Left ventricle myocardium inferior (tissue), 1 donor: ENCODE measurements around the gene SASH3. TPM values are rescaled to one million over a fixed set of nuclear protein-coding genes. Genes with fewer than 3 reads are reported as not detected.

ENCODE experiments used
- DNase-seq: peaks from one replicate; pipeline ENCODE4 v3.0.0-alpha.2; 2020
- H3K27ac ChIP-seq: fragments of 200-600 bp; replicated peaks from 2 replicates; pipeline ENCODE4 v1.8.0; 2021
- H3K27me3 ChIP-seq: fragments of 200-600 bp; 2 replicates; pipeline ENCODE4 v1.8.0; 2021; ENCODE audit warnings: low read depth
- H3K36me3 ChIP-seq: fragments of 200-600 bp; 2 replicates; pipeline ENCODE4 v1.8.0; 2021
- H3K4me1 ChIP-seq: fragments of 200-600 bp; 2 replicates; pipeline ENCODE4 v1.8.0; 2021
- H3K4me3 ChIP-seq: fragments of 200-600 bp; 2 replicates; pipeline ENCODE4 v1.8.0; 2021; ENCODE audit warnings: mild to moderate bottlenecking, moderate library complexity
- H3K9me3 ChIP-seq: fragments of 200-600 bp; replicated peaks from 2 replicates; pipeline ENCODE4 v1.8.0; 2021
- intact Hi-C: fragments of 100-400 bp; cut with micrococcal nuclease; formaldehyde crosslinking; loops from one replicate; pipeline ENCODE4 v1.11.0; 2022
- total RNA-seq: library from RNA; stranded (reverse); fragmentation: NEBNext Ultra II Directional; extraction: Animal tissue kit (Norgen Biotek cat#: 25700); gene quantifications from one replicate; pipeline ENCODE4 v1.2.1, GENCODE V29; 2021
- TF ChIP-seq, protein P1 (sequence below): fragments of 200-600 bp; IDR thresholded peaks from 2 replicates; pipeline ENCODE4 v1.8.0; 2021; ENCODE audit warnings: antibody characterized with exemption, mild to moderate bottlenecking, borderline replicate concordance
- donor health status: DM: no; HTN: yes; CAD: no; lungs with severe emphysema.

The SASH3 gene
- total RNA-seq, 1 donor from 2014 or later: 2.2 TPM

DNA sequence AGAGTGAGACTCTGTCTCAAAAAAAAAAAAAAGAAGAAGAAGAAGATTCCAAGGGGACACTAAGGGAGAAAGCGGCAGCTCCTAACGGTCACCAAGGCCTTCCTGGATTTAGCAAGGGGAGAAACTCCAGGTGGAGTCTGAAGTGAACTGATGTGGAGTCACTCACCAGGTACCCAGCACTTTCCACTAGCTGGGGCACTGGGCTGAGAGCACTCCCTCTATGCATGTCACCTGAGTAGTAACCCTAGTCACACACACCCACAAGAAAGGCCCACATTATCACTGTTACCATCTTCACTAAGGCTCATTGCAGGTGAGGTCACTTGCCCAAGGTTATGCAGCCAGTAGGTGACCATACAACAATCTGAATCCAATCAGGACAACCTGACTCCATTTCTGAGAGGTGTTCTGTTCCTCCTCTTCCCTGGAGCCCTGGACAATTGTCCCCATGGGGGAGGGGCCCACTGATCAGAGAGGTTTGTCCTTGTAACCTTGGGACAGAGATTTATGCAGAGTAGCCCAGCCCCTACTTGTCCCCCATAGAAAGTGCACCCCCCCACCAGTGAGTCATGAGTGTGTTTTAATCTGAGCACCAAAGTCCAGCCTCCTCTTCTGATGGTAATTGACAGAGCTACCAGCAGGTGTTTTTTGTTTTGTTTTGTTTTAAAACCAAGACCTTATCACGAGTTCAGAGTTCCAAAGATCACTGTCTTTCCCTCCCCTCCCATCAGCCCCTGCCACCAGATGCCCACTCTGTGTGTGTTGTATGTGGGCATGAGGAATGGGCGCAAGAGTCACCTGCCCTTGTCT, 5.9 kb upstream of the SASH3 start:
- intact Hi-C loops: no loop called here
- Histone ChIP-seq H3K36me3 (no peaks in the 10 kb centered on the region), H3K9me3 (no peaks in the 10 kb centered on the region), H3K4me3 (no peak overlapping the region), H3K27ac (no peak overlapping the region), H3K27me3 (no peaks in the 10 kb centered on the region), H3K4me1 (no peaks in the 10 kb centered on the region)
- no peak for DNase-seq
- TF ChIP-seq, protein P1, sequence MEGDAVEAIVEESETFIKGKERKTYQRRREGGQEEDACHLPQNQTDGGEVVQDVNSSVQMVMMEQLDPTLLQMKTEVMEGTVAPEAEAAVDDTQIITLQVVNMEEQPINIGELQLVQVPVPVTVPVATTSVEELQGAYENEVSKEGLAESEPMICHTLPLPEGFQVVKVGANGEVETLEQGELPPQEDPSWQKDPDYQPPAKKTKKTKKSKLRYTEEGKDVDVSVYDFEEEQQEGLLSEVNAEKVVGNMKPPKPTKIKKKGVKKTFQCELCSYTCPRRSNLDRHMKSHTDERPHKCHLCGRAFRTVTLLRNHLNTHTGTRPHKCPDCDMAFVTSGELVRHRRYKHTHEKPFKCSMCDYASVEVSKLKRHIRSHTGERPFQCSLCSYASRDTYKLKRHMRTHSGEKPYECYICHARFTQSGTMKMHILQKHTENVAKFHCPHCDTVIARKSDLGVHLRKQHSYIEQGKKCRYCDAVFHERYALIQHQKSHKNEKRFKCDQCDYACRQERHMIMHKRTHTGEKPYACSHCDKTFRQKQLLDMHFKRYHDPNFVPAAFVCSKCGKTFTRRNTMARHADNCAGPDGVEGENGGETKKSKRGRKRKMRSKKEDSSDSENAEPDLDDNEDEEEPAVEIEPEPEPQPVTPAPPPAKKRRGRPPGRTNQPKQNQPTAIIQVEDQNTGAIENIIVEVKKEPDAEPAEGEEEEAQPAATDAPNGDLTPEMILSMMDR: no peak

- H3K9me3 ChIP-seq: no peaks in the 10 kb centered on the region
- no peaks in the 10 kb centered on the region for H3K36me3 ChIP-seq
- DNase-seq: peak; percentile 31
- H3K27ac ChIP-seq: peak overlapping the region; percentile 56
- no peaks in the 10 kb centered on the region for H3K27me3 ChIP-seq
- intact Hi-C loops: no loop called here
- peak overlapping the region; percentile 29 for H3K4me3 ChIP-seq
- TF ChIP-seq, protein P1: no peak
- H3K4me1 ChIP-seq: no peaks in the 10 kb centered on the region
Measured at GRCh38 chrX:129777218-129778030, 2.3 kb upstream of the SASH3 start.

GRCh38 chrX:129779086-129779672, 570 bp upstream of the SASH3 start:
- Histone ChIP-seq H3K4me3 (no peak overlapping the region), H3K27me3 (no peaks in the 10 kb centered on the region), H3K4me1 (no peaks in the 10 kb centered on the region), H3K36me3 (no peaks in the 10 kb centered on the region), H3K9me3 (no peaks in the 10 kb centered on the region), H3K27ac (no peak overlapping the region)
- intact Hi-C loops: no loop called here
- TF ChIP-seq, protein P1: no peak
- no peak for DNase-seq

- Histone ChIP-seq H3K27ac (no peak overlapping the region), H3K9me3 (no peaks in the 10 kb centered on the region), H3K4me3 (peak overlapping the region; percentile 6), H3K36me3 (no peaks in the 10 kb centered on the region), H3K27me3 (no peaks in the 10 kb centered on the region), H3K4me1 (no peaks in the 10 kb centered on the region)
- intact Hi-C loops: no loop called here
- no peak for DNase-seq
- TF ChIP-seq, protein P1: no peak
Measured at GRCh38 chrX:129780441-129781105, 824 bp downstream of the SASH3 start.

GRCh38 chrX:129781134-129781672, 1.5 kb downstream of the SASH3 start:
- Histone ChIP-seq H3K9me3 (no peaks in the 10 kb centered on the region), H3K27me3 (no peaks in the 10 kb centered on the region), H3K4me1 (no peaks in the 10 kb centered on the region), H3K36me3 (no peaks in the 10 kb centered on the region), H3K4me3 (peak overlapping the region; percentile 6), H3K27ac (no peak overlapping the region)
- no peak for DNase-seq
- TF ChIP-seq, protein P1: no peak
- intact Hi-C loops: no loop called here
